NK-92 (cell line): Measurements from ENCODE around the gene AKR1C3.
"Not testable (repeated sequence)": the region's sequence is repeated elsewhere in the genome, so short reads cannot be mapped to it uniquely, and the experiment has no call there.

Source experiments
- DNase-seq: peaks from one replicate; lab custom pipeline; 2025; ENCODE audit not compliant: unreplicated experiment; lab: John Stamatoyannopoulos, UW

AKR1C3 gene

DNA sequence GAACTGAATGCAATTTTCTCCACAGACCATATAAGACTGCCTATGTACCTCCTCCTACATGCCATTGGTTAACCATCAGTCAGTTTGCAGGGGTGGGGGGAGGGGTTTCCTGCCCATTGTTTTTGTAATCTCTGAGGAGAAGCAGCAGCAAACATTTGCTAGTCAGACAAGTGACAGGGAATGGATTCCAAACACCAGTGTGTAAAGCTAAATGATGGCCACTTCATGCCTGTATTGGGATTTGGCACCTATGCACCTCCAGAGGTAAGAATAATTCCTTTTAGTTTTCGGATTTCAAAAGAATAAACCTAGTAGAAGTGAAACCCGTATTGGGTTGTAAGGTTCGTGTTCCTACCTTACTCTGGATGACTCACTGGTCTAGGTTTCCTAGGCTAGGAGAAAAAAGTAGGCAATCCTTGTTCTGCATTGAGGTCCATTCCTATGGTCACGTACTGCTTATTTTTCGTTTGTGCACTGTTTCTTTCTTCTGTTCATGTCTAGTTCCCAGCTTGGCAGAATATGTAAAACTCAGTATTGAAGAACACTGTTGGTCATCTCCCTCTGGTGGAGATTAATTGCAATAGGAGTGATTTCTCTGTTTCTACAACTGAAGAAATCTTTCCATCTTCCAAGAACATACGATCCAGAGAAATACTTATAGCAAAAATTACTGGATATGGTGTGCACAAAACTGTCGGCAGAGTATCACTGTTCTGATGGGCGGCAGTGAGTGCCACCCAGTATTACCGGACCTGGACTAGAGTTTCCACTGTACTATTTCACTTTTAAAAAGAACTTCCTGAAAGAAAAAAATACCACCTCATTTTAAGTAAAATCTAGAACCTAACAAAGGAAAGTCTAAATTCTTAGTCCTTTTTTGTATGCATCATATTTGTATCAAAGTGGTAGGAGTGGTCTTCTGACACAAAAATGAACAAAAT lies at the start of gene AKR1C3:
Gene AKR1C3, plus strand, starts transcription at position 150 of the 941 bp plus-strand sequence. Its CDS starts 31 bp downstream, at position 181.
- DNase-seq, result no peak

DNA sequence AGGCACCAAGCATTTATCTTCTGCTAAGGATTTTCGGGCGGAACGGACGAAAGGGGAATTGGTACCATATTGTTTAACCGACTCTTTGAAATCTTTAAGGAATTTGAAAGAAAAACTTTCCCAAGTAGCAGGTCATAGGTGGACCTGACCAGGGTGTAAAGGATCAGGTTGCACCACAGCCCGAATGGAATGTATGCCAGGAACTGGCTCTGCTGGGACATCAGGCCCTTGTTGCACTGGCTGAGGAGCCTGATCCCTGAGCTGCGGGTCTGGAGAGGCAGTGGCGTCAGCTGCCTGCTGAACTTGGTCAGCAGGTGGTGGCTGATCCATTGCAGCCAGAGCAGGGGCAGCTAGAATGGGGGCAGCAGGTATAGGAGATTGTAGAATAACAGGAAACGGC lies 49.1 kb upstream of the AKR1C3 start:
- no peak for DNase-seq

DNA sequence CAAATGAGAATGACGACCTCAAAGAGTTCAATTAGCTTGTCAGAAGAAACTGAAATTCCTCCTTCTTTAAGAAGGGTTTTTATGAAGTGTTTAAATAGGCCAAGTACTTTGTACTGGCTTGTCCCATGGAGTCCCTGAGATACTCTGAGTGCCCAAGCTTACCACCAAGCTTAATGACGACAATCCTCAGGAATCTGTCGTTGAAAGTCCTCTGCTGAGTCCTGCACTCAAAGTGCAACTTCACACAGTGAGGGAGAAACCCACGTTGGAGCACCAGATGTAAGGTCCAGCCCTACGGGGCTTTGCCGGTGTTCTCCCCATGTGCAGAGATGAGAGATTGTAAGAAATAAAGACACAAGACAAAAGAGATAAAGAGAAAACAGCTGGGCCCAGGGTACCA lies 47.8 kb upstream of the AKR1C3 start:
- no peak for DNase-seq

DNA sequence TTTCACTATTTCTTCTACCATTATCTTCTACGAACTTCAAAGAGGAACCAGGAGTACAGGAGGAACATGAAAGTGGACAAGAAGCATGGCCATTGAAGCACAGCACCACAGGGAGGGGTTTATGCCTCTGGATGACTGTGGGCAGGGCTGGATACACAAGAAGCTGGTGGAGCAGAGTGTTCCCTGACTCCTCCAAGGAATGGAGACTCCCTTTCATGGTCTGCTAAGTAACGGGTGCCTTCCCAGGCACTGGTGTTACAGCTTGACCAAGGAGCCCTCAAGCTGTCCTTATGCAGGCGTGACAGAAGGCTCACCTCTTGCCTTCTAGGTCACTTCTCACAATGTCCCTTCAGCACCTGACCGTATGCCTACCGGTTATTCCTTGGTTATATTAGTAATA lies 47.2 kb upstream of the AKR1C3 start:
- DNase-seq, result not testable (repeated sequence)

DNA sequence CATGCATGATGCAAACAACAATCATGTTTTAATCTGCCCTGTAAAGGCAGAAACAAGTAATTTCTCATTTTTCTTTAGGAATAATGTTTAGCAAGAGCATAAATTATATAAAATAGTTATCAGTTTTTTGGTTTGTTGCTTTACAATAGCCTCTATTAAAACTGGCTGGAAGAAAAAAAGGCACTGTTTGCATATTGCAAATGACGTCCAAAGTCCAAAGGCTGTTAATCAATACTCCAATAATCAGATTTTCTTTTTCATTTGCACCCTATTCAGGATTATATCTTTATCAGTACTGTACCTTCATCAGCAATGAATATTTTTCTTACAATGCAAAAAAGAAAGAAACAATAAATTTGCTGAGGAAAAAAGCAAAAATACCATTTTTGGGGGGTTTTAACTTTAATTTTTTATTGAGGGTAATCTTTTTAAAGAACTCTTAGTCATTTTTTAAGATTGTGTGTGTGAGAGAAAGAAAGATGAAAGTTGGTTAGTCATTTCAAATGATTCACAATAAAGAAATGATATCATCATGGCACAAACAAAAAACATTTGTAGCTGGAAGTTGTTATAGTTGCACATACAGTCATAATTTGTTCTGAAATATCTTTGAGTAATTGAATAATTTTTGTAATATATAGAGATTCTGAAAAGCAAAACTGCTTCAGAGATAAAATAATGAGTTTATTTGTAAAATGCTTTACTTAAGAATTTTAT lies 46.1 kb upstream of the AKR1C3 start:
- DNase-seq, result no peak

DNA sequence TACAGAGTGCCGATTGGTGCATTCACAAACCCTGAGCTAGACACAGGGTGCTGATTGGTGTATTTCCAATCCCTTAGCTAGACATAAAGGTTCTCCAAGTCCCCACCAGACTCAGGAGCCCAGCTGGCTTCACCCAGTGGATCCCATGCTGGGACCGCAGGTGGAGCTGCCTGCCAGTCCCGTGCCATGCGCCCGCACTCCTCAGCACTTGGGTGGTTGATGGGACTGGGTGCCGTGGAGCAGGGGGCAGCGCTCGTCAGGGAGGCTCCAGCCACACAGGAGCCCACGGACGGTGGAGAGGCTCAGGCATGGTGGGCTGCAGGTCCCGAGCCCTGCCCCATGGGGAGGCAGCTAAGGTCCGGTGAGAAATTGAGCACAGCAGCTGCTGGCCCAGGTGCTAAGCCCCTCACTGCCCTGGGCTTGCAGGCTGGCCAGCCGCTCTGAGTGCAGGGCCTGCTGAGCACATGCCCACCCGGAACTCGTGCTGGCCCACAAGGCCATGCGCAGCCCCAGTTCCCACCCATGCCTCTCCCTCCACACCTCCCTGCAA lies 41.2 kb upstream of the AKR1C3 start:
- not testable (repeated sequence) for DNase-seq

DNA sequence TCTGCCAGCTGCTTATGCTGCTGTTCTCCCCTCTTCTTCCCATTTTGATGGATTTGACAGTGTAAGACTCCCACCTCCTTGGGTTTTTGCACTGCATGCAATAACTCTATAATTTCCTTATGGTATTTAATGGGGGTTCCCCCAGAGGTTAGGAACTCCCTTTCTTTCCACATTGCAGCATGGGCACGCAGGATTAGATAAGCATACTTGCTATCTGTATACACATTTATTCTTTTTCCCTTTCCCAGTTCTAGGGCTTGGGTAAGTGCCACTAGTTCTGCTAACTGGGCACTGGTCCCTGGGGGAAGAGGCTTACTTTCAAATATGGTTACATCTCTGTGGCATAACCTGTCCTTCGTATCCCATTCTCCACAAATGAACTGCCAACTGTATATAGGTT lies 39.4 kb upstream of the AKR1C3 start:
- not testable (repeated sequence) for DNase-seq

DNA sequence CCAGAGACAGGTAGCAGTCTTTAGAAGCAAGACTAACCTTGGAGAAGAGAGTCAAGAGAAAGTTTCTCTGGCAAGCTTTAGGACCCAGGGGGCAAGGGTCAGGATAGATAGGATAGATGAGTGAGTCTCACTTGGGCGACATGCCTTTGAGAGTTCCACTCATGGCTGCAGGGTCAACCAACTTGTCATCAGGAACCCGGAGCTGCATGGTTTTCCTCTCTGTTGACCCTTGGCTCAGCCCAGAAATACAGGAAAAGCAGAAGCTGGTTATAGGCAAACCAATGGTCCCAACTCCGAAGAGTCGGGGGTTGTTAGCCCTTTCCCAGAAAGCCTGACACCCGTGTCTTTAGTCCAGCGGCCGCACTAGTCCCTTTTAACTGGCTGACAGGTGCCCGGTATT lies 34.9 kb upstream of the AKR1C3 start:
- not testable (repeated sequence) for DNase-seq

DNA sequence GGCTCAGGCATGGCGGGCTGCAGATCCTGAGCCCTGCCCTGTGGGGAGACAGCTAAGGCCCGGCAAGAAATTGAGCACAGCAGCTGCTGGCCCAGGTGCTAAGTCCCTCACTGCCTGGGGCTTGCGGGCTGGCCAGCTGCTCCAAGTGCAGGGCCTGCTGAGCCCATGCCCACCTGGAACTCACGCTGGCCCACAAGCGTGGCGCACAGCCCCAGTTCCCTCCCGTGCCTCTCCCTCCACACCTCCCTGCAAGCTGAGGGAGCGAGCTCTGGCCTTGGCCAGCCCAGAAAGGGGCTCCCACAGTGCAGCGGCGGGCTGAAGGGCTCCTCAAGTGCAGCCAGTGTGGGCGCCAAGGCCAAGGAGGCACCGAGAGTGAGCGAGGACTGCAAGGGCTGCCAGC lies 33.4 kb upstream of the AKR1C3 start:
- DNase-seq, result not testable (repeated sequence)

DNA sequence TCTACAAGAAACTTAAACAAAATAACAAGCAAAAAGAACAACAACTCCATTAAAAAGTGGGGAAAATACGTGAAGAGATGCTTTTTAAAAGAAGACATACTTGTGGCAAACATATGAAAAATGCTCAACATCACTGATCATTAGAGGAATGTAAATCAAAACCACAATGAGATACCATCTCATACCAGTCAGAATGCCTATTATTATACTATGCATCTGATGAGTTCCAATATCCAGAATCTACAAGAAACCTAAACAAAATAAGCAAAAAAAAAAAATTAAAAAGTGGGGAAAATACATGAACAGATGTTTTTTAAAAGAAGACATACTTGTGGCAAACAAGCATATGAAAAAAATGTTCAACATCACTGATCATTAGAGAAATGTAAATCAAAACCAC lies 29.6 kb upstream of the AKR1C3 start:
- no peak for DNase-seq

DNA sequence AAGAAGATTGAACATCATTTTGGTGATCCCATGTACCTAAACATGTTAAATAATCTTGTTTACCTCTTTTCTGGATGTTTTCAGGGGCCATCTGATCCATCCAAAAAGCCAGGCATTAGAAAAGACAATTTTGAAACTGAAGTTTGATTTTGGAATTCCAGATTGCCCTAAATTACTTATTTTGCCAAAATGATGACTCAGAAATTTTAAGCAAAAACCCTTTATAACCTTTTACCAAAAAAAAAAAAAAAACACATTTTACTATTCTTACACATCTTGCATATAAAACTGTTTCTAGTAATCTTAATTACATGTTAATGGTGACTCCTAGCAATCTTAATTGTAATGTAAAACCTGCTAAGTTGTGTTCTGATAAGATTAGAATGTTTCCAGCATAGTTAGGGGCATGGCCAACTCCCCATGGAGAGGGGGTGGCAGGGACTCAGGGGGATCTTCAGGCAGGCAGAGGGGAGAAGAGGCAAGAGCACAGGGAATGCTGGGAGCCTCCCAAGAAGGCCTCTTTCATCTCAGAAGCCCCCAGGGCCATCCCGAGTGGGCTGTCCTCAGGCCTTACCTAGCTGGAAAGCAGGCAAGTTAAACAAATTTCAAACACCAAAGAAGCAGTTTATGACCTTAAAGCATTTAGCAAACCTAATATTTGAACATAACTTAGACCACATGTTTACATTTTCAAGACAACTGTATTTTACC lies 25.8 kb upstream of the AKR1C3 start:
- DNase-seq, result no peak

DNA sequence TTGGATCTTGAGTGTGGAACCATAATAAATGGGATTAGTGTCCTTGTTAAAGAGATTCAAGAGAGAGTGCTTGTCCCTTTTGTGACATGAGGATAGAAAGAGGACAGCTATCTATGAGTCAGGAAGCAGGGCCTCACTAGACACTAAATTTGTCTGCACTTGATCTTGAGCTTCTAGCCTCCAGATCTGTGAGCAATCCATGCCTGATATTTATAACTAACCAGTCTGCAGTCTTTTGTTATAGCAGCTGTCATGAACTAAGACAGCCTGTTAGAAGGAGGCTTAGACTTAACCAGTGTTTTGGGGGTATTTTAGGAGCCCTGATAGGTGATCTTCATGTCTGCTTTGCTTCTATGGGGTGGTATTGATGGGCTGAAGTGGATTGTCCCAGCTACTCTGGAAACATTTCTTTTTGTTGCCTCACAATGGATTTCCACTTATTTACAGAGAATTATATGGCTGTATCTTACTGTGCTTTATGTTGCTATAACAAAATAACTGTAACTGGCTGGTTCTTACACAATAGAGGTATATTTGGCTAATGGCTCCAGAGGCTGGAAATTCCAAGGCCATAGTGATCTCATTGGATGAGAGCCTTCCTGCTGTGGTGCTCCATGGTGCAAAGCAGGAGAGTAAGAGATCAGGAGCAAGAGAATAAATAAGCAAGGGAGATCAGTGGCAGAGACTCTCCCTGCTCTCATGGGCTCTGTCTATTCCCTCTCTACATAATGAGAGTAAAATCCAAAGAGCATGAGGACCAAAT lies 23.4 kb upstream of the AKR1C3 start:
- DNase-seq, result no peak

DNA sequence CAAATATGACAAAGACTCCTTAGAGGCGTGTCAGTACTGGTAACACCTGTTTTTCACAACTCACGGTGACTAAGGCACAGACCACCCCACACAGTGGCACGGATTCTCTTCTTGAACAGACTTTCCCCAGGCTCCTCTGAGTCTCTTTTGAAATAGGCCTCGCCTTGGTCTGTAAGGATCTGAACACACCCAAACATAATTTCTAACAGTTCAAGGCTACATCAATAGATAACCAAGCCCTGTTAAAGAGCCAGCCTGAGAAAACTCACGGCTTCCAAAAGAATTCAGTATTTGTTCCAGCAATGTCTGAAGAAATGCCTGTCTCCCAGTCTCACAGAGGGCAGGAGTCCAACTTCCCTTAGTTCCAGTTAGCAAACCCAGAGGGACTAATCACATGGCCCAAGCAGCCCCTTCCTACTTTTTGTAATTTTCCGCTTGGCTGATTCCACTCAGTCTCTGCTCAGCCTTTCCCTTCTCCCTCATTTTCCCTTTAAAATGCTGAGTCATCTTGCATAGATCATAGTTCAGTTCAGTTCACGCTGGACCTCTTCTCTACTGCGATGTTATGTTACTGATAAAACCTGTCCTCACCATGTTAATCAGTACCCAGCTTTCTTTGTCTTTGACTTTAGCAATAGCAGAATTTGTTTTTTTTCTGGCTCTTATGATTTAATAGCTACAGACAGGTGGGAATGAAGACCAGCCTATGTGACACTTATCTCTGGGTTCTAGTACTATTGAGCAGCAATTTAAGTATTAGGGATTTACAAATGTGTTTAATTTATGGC lies 22.6 kb upstream of the AKR1C3 start:
- no peak for DNase-seq

DNA sequence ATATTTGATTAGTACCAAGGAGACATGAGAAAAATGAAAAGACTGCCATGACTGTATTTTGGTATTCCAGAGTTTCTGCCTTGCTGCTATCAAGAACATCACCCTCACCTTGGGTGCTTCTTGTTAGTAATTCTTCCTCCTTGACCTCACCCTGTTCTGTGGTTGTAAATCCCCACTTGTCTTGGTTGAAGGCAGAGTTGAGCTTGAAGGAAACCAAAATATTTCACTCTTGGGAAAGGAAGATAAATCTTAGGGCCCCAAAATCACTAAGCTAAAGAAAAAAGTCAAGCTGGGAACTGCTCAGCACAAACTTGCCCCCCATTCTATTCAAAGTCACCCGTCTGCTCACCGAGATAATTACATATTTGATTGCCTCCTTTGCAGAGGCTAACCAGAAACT lies 20.6 kb upstream of the AKR1C3 start:
- DNase-seq, result no peak

DNA sequence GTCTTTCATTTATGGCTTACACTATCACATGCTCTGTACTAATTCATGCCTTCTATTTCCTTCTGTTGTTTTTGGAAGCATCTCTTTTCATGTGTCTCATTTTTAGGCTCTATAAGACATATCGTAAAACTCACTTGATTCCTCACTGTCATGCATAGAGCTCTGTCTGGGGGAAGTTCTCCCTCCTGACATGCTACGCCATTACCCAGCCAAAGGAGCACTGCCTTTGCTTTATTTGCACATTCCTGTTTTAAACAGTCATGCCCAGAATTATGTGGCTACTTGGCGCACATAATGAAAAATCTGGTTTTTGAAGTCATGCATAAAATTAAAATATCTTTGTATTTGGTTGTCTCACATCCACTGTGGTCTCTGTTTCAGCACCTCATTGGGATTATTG lies 17.6 kb upstream of the AKR1C3 start:
- DNase-seq, result no peak

DNA sequence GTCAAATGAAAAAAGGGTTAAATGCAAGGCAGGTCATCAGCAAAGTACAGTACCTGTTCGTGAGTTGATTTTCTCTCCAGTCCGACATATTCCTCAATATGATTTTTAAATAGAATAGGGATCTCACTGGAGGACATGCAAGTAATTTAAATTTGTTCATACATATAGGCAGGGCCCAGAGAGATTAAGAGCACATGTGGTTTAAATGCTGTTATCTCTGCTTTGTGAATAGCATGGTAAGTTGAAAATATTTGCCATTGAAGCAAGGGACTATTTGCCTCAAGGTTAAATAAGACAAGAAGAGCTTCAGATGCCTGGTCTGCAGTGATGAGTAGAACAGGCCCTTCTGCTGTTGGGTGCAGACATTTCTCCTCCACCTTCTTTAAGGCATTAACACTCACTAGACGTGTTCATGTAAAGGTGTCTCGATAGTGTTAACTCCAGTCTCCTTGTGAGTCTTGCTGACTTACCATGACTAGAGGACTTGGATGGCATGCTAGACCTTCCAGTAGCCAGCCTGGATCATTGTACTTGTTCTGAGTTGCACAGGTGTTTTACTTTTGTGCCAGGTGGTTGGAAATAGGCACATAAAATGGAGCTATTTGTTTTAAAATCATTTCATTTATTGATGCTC lies 15.6 kb upstream of the AKR1C3 start:
- no peak for DNase-seq

DNA sequence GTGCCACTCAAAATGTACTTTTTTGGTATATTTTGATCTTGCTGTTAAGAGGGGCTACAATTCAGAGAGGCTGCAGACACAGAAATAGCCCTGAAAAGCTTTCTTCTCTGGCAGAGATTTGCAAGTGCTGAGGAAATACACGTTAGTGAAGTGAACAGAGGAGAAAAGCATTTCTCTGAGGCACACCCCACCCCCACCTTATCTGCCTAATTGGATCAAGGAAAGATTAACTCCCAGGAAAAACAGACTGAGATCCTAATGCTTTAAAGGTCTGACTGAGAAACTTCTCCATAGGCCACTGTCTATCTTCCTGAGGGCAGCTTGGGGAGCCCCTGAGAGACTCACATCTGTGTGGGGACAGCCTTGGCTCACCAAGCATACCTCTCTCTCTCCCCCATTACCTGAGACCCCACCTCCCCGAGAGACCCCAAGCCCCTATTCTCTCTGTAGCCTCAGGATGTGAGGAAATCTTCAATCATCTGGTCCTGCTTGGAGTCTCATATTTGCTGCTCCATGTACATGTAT lies 14.8 kb upstream of the AKR1C3 start:
- no peak for DNase-seq

DNA sequence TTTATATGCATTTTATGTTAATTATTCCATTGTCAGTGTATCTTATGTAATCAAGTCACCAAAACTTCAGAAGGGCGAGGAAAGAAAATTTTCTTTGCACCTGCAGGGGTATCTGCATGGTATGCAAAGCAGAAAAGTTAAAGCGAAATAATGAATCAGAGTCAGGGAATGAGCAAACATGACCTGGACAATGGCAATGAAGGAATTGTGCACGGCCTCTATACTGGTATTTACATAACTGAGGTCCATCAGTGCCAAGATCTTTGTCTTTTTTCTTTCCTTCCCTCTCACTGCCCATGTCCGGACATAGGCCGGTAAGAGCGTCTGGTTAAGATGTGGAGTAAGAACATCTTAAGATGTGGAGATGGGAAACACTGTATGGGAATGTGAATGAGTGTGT lies 14.4 kb upstream of the AKR1C3 start:
- DNase-seq, result no peak

DNA sequence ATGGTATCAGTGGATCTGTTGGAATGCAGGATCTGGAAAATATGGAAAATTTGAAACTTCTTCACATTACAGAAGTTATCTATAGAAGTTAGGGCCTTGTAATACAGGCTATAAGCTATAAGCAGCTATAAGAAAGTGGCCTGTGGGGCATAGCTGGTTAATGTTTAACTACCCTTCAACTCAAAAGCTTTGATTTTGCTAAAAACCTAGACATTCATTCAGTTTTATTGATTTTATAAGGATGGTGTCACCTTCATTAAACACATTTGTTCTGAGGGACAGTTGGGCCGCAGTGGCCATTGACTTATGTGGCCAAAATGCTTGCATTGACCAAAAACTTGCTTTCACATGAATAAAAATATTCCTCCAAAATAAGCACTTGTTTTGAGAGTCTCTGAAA lies 13.1 kb upstream of the AKR1C3 start:
- no peak for DNase-seq
